HG03108 (cell line): ENCODE measurements around the gene NUDCD2.

Experiments
- ATAC-seq: cut with Tn5 transposase; IDR thresholded peaks from one replicate; pipeline ENCODE4 v1.9.1; 2021; ENCODE audit warnings: moderate library complexity; ENCODE audit not compliant: unreplicated experiment

NUDCD2 gene, protein sequence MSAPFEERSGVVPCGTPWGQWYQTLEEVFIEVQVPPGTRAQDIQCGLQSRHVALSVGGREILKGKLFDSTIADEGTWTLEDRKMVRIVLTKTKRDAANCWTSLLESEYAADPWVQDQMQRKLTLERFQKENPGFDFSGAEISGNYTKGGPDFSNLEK

DNA sequence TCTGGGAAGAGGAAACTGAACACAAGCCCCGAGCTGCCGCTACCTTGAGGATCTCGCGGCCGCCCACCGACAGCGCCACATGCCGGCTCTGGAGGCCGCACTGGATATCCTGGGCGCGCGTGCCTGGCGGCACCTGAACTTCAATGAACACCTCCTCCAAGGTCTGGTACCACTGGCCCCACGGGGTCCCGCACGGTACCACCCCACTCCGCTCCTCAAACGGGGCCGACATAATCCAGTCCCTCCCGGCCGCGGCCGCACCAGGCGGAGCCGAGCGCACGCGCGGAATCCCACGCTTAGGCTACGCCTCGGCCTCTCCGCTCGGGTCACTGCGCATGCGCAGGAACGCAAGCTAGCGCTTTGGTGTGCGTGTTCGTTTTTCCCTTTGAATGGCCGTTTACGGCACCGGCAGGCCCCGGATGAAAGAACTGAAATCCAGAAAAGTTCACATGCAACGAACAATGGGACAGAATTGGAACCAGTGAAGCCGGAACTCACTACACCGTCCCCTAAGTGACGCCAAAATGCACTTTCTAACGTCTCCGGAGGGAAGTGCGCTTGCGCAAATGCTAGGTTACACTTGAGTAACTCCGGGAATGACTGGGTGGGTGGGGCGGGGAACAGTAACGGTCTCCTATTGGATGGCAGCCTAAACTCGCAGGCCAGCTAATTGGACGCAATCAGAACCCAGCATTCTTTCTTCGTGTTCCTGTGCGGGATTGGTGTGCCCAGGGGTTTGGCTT is at the start of gene NUDCD2:
Gene NUDCD2, minus strand, starts transcription at position 284 of the 743 bp plus-strand sequence. Its CDS starts 52 bp downstream, at position 232.
- ATAC-seq, result peak; percentile 85

DNA sequence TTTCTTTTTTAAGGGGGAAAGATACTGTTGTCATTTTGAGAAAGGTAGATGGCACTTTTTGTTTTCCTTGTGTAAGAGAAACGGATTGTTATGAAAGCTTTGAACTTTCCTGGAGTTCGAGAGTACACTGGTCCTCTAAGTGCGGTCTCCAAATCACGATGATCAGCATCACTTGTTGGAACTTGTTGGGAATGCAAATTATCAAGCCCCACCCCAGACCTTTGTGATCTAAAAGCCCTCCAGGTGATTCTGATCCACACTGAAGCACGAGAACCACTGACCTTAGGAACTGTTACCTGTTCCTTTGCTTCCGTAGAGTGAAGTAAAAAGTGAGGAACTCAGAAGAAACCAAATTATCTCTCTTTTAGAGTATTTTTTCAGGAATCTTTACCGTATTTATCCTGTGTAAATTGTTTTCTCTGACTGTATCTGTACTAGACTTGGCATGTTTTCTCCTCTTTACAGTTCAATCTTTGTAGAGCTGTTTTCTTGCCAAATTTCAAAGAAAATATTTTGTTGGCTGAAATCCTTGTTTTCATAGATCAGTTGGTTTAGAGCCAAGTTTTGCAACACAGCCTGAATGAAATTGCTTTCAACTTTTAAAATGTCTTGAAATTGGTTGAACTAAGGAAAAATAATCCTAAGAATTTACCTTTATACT is 49.5 kb upstream of the NUDCD2 start:
- ATAC-seq, result no peak

DNA sequence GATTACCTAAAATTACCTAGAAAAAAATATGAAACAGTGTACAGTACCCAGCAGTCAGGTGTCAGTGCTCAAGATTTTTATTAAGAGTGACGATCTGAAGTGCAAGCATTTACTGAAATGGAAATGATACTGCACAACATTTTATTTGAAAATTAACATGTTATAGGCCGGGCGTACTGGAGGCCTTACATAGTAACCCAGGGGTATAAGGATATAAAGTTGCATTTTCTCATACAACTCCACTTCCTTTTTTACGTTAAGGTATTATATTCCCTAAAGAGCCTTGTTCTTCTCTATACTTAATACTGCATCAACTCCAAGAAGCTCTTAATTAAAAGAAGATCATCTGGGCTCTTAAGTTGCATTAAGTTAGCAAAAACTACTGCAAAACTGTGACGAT is 48.9 kb upstream of the NUDCD2 start:
- ATAC-seq, result no peak

DNA sequence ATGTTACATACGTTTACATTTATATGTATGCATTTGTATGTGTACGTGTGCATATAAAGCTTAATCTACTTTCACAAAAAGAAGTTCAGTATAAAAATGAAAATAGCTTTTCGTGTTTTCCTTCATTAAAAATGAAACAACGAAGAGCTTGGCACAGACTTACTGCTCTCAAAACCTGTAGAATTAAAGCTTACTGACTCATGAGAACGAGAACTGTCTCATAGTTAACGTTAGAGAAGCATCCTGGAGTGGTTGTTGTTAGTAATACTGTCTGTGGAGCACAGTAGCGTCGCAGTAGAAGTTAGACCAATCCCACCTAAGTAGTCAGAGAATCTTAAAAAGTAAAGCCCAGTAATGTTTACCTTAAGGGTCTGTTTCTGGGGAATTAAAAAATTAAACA is 46.8 kb upstream of the NUDCD2 start:
- no peak for ATAC-seq

DNA sequence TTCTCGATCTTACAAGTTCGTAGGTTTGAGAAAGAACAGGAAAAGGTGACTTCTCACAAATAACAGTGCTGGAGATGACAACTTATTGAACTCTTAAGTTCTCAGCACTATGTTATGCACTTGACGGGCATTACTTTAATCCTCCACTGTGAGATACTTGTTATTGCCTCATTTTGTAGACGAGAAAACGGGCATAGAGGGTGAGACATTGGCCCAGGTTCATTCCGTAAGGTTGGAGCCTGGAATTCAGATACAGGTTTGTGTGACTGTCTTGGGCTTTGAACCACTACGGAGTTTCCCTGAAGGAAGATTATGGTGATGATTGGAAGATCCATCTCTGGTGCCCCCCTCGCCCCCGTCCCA is 46.2 kb upstream of the NUDCD2 start:
- ATAC-seq, result peak; percentile 4

DNA sequence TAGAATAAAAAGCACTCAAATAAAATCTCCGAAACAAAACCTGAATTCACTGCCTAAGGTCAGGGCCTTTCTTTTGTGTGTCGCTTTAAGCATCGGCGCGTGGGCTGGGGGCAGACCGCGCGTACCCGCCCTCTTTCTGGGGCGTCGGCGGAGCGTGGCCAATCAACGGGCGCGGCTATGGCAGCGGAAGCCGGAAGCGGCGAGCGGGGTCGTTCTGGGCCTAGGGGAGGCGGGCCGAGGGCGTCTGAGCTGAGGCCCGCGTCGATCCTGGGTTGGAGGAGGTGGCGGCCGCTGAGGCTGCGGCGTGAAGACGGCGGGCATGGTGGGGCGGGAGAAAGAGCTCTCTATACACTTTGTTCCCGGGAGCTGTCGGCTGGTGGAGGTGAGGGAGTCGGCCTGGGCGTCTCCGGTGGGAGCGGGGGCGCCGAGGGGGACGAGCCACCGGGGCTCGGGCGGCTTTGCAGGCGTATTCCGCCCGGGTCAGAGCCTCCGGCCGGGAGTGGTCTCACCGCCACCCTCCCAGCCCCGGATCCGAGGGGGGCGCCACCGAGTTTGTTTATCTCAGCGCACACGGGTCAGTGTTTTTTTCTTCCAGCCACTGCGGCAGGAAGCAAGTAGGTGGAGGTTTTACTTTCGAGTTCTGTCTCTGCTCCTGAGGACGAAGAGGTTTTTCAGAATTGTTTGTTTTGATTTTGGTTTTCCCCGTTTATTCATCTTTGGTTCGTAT is 45.6 kb upstream of the NUDCD2 start, which contains the start of gene MAT2B:
Gene MAT2B, plus strand, starts transcription at position 252 of the 727 bp plus-strand sequence. Its CDS starts 68 bp downstream, at position 320.
- ATAC-seq, result peak; percentile 85

DNA sequence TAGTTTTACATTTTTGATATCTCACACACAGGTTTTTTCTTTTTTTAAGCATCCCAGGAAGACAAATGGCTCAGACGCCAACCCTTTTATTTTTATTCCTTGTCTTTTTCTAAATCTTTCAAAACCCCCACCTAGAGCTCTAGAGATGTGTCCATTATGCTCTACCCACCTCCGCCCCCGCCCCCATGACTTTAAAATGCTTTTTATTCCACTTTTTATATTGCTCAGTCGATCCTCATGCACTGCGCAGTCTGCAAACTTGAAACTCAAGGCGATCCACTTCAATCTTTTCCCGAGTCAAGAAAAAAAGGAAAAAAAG is 45.1 kb upstream of the NUDCD2 start:
- ATAC-seq, result no peak

DNA sequence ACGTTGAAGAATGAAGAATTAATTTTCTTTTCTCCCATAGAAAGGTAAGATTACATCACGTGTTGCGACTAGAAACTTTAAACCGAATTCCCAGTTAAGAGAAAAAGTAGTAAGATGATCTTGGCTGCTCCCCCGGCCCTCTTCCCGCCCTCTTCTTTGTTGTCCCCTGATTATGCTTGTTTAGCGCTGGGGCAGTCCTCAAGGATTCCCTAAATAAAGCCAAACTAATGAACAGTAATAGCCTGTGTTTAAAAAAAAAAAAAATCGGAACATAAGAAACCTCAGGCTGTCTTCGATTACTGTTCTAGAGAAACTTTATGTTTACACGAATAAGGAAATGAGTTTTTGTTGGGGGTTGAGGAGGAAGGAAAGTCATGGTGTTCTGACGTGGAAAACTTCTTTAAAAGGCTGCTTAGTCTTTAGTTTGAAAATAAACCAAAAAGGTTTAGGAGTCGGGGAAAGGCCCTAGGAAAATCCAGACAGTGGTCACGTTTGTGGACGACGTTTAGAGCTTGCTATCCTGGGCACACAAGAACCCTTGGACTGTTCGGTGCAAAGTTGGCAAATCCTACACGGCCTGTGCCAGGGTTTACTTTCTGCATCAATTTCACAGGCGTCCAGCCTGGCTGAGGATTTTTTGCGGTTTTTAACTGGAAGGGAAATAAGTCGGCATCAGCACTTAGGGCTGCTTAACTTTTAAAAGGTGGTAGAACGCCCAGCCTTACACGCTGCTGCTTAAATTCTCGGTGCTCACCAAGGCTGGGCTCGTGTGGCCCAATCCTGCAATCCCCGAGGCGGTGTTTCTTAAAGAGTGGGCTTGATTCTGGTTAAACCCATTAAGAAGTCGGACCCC is 44.4 kb upstream of the NUDCD2 start:
- no peak for ATAC-seq

DNA sequence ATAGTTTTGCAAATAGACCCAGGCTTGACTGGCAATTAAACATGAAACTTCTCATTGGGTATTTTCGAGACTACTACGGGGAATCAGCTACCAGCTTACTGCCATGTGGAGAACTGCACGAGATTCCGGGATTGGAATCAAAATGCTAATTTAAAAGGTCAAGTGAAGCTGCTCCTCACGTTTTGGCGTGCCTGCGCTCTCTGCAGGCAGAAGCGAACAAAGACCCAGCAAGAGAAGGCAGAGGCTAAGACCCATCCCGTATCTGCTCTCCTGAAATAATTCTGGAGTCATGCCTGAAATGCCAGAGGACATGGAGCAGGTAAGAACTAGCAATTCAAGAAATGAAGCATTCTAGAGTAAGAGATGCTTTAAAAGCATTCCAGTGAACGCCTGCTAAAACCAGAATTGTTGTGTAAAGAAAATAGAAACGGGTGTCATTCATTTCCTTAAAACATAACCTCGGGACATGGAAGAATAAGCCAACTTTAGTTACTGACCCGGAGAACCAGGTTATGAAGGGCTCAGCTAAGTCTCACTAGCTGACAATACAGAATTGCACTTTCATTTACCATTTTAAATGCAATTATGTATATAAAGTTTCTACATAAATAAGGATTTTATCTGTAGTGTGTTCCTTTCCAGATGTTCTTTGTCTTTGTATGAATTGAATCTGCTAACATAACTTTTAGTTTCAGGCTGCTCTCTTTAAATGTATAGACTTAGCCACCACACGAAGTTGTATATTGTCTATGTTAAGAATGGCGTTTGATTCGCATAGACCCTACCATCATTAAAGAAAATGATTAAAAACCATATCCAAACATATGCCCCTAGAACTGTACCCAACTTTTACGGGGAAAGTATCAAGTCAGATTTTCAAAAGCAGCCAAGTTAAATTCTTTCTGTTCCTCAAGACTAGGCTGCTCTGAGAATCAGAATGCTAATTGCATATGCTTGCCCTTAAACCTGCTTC is 43.5 kb upstream of the NUDCD2 start:
- ATAC-seq, result peak; percentile 15

DNA sequence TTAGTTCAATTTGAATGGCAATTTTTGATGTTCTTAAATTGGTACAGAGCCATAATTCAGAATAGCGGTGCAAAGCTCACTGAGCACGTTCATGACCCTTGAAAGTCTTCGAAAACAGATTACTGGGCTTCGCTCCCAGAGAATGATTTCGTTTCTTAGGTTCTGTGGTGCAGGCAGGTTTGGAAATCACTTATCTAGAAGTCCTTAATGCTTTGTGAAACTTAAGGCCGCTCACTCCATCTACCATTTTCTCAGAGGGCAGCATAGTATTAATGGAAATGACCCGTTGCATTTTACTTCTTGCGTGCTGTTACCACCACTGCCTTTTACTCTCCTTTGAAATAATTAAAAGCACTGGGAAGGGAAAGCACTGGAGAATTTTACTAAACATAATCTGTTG is 42.6 kb upstream of the NUDCD2 start:
- no peak for ATAC-seq

DNA sequence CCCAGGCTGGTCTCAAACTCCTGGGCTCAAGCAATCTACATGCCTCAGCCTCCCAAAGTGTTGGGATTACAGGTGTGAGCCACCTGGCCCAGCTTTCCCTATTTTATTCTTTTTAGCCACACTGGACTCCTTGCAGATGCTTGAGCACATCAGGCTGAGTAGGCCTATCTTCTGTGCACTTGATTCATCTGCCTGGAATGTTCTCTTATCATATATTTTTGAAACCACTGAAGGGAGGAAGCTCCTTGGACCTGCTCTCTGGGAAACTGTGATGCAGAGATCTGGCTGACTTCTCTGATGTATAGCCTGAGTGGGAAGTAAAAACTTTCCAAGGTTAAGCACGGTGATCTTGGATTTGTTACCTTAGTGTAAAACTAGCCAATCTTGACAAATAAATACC is 39.0 kb upstream of the NUDCD2 start:
- ATAC-seq, result no peak

DNA sequence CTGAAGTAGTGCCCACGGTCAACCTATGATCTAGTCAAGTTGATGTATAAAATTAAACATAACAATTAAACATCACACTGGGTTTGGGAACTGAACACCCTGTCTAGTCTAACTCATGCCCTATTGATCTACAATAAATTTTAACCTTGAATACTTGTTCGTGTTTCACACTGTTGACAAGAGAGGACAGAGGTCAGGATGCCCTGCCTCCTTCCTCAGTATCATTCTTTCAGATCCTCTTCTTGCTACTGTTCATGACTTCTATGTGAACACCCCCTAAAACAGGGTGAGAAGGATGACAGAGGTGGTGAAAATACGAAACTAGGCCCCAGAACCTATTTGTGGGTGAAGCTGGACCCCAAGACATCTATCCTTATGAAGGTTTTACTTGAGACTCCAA is 37.4 kb upstream of the NUDCD2 start:
- ATAC-seq, result no peak

DNA sequence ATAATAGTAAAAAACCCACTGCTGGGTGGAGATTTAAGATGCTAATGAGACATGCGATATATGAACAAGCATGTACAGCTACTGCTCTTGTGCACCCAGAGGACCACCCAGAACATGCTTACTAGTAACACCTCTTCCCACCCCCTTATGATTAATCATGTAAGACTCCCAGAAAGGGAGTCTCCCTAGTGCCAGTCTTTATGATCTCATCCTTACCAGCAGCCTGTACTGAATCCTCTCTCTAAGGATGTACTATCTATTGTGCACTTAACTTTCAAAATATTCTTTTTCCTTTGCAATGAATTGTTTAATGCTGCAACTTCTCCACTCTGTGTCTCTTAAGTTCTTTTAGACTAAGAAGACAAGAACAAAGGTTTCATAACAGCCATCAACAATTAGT is 36.4 kb upstream of the NUDCD2 start:
- ATAC-seq, result no peak

DNA sequence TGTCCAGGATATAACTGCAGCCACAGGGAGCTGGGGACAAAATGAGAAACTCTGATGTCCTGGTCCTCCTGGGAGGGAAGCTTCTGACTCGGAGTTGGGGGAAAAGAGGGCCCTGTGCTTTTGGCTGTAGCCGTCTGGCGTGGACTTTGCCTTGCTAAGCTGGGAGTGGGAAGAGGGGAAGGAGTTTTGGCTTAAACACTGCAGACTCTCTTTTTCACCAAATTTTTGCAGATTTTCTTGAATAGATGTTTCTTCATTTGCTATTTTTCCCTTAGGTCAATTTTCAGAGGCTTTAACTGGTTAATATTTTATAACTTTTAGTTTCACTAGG is 29.8 kb upstream of the NUDCD2 start:
- no peak for ATAC-seq

DNA sequence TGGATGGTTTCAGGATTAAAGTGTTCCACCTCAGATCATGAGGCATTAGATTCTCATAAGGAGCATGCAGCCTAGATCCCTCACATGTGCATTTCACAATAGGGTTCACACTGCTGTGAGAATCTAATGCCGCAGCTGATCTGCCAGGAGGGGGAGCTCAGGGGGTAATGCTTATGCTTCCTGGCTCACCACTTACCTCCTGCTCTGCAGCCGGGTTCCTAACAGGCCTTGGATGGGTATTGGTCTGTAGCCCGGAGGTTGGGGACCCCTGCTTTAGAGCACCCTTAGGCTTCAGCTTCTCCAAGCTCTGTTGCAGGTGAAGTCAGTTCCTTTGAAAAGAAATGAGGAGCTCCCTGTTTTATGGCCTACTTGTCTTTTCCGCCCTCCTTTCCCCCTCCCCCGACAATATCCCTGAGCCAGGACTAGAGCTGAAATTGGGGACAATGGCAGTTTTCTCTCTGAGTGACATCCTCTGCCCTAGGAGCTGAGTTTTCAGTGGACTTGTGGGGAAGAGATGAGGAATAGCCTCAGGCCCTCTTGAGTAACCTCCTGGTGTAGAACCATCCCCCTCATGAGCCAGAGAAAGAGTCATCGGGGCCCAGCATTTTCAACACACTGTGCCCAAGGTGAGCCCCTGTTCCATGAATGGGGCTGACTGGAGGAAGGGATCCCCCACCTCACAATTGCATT is 29.3 kb upstream of the NUDCD2 start:
- no peak for ATAC-seq

DNA sequence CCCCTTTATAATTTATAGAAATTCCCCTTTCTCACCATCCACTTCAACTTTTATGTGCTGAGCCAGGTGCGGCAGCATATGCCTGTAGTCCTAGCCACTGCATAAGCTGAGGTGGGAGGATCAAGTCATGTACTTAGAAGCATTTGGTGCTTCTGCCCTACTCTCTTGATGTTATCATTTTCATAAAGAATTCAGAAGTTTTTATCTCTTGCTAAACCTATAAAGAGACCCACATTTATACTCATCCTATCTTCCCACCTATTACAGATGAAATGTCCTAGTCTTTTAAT is 19.0 kb upstream of the NUDCD2 start:
- no peak for ATAC-seq

DNA sequence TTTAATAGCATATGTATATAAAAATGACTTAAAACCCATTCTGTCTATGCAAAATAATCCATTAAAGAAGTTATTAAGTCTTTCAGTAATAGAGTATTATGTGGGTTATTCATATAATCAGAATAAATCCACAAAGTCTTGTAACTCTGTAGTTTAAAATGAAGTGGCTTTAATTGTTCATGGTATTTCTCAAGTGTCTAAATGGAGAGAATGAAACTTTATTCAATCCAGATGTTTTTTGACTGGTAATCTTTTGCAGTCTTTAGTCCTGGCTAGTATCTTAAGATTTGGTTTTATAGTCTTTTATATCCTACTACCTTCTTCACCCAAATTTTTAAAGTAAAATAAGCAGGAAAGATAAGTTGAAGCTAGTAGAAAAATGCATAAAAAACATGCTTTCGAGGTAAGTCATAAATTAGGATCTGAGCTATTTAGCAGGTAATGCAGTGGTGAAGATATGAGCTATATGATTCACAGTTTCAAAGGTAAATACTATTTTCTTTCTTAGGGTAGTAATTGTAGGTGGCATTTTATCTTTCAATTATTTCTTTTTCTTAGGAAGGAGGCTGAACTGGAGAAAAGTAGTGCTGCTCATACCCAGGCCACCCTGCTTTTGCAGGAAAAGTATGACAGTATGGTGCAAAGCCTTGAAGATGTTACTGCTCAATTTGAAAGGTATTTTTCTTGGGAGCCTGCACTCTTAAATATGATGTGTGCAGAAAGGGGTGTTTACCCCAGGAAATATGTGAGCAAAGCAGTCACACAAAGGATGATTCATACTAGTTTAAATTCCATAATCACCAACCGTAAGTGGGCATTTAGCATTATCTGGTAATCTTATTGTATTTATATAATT is 18.5 kb upstream of the NUDCD2 start:
- ATAC-seq, result no peak

DNA sequence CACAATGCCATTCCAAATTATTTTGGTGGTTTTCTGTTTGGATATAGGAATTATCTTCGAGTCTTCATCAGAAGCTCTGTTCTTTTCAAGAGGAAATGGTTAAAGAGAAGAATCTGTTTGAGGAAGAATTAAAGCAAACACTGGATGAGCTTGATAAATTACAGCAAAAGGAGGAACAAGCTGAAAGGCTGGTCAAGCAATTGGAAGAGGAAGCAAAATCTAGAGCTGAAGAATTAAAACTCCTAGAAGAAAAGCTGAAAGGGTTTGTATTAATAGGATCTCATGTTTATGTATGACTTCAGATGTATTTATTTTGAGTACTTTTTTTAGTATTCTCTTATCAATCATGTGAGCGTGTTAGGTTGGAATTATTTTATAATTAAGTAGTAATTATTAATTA is 15.5 kb upstream of the NUDCD2 start:
- no peak for ATAC-seq
